Stimulated activated CD4-positive, alpha-beta T cell treated with anti-CD3 and anti-CD28 coated beads, Interleukin-4, amount 100 ng/mL, for 1 hour (primary cell): ENCODE data around the gene TSN.

Source experiments
- DNase-seq: peaks from one replicate; pipeline ENCODE4 v3.0.0-alpha.2; 2020

The TSN gene

GRCh38 chr2:121746071-121746578 lies 9.3 kb upstream of the TSN start:
- no peak for DNase-seq

DNA sequence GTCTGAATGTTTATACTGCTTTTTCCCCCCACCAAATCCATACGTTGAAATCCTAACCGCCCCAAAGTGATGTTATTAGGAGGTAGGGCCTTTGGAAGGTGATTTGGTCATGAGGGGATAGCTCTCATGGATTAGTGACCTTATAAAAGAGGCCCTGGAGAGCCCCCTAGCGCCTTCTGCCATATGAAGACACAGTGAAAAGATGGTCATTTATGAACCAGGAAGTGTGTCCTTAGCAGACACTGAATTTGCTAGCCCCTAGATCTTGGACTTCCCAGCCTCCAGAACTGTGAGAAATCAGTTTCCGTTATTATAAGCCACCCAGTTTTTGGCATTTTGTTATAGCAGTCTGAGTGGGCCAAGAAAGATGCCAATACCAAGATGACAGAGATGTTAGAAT lies 7.2 kb upstream of the TSN start:
- DNase-seq: no peak

GRCh38 chr2:121754851-121755236 lies 607 bp upstream of the TSN start:
- DNase-seq: no peak

GRCh38 chr2:121764681-121765228 lies 9.3 kb downstream of the TSN start:
- no peak for DNase-seq

DNA sequence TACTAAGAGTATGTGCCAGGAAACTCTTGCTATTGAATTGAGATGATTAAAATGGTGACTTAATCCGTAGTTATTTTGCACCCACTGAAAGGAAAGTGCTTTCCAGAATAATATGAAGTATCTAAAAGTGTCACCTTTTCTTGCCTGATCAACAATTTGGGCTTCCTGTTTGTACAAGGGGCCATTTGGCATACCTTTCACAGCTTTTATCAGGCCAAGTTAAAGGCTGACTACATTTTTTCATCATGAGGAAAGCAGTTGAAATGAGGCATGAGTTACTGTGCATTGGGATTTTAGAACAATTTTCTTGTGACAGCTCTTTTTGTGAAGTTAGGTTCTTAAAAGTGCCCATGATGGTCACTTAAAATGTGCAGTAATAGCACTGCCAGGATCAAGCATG lies 11.2 kb downstream of the TSN start:
- DNase-seq: no peak

GRCh38 chr2:121768143-121768755 lies 12.8 kb downstream of the TSN start:
- no peak for DNase-seq

- DNase-seq: no peak
Observed at GRCh38 chr2:121771976-121772742, 16.7 kb downstream of the TSN start.

DNA sequence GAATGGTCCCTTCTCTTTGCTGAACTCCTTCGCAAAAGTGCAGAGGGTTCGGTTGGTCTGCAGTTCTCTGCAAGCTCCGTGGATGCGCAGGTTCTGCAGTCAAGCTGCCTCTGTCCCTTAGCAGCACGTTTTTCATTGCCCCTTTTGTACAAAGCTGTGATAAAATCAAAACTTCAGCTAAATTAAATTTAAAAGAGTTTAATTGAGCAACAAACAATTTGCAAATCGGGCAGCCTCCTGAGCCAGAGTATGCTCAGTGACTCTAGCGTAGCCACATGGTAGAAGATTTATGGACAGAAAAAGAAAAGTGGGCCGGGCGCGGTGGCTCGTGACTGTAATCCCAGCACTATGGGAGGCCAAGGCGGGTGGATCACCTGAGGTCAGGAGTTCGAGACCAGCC lies 18.8 kb downstream of the TSN start:
- no peak for DNase-seq

- DNase-seq: no peak
Observed at GRCh38 chr2:121776361-121776760, 20.9 kb downstream of the TSN start.

- no peak for DNase-seq
Observed at GRCh38 chr2:121776885-121777698, 21.6 kb downstream of the TSN start.

DNA sequence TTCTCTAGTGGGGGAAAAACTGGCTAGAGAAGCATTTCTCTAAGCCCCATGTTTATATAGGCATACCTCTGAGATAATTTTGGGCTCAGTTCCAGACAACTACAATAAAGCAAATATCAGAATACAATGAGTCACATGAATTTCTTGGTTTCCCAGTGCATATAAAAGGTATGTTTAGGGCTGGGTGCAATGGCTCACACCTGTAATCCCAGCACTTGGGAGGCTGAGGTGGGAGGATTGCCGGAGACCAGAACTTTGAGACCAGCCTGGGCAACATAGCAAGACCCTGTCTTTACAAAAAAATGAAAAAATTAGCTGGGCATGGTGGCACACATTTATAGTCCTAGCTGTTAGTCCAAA lies 22.2 kb downstream of the TSN start:
- no peak for DNase-seq

- no peak for DNase-seq
Observed at GRCh38 chr2:121778741-121779487, 23.5 kb downstream of the TSN start.

DNA sequence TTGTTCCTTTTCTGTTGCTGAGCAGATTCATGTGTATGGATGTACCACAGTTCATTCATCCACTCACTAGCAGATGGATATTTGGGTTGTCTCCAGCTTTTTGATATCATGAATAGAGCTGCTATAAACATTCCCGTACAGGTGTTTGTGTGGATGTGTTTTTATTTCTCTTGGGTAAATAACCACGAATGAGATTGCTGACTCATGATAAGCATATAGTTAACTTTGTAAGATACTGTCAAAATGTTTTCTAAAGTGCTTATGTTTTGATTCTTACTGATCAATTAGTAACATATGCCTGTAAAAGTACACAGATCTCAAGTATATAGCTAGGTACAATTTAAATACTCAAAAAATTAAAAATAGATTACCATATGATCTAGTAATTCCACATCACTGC lies 27.7 kb downstream of the TSN start:
- no peak for DNase-seq

DNA sequence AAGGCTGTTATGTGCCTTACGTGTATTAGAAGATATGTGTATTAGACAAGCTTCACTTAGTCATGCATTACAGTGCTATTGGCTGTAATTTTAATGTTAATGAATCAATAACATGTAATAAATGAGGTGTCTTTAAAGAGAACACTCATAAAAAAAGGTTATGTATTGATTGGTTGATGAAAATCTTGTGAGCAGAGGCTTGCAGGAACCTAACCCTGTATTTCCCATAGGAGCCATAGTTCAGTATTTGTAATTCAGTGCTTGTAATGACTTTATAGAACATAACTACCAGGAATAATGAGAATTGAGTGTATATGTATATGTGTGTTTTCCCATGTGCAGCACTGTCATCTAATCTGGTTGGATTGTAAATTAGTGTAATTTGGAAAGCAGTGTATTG lies 33.2 kb downstream of the TSN start:
- no peak for DNase-seq

DNA sequence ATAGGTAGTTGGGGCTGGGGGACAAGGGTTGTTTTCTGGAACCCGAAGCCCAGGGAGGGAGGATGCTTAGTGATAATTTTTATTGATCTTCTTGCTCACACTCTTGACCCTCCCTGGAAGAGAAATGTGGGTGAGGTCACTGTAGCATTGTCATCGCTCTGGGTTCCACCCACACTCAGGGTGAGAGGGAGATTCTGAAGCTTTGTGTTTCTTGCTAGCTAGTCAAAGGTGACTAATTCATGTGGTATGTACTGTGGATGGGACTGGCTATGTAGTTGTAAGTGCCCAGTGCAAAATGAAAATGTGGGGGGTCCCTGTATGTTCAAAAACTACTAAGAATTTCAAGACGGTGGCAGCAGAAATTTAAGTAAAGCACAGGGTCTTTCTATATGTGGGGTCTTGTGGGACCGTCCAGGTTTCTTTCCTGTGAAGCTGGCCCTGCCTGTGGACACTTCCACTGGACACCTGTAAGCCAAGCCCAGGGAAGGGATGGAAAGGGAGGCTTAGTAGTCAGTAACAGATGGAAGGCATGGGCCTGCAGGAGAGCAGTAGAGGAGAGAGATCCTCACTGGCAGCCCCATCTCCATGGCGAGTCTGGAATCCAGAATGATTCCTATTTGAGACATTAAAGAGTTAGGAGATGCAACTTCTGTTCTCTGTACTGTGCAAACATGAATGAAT lies 35.0 kb downstream of the TSN start:
- no peak for DNase-seq

GRCh38 chr2:121791290-121791689 lies 35.8 kb downstream of the TSN start:
- no peak for DNase-seq

GRCh38 chr2:121791801-121792221 lies 36.4 kb downstream of the TSN start:
- no peak for DNase-seq

DNA sequence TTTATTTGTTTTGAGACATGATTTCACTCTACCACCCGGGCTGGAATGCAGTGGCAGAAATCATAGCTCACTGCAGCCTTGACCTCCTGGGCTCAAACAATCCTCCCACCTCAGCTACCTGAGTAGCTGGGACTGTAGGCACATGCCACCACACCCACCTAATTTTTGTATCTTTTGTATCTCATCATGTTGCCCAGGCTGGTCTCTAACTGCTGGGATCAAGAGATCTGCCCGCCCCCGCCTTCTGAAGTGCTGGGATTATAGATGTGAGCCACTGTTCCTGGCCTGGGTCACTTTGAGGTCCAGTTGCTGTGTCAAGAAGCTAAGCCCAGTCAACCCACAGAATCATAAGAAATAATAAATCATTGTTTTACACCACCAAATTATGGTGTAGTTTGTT lies 38.4 kb downstream of the TSN start:
- no peak for DNase-seq

DNA sequence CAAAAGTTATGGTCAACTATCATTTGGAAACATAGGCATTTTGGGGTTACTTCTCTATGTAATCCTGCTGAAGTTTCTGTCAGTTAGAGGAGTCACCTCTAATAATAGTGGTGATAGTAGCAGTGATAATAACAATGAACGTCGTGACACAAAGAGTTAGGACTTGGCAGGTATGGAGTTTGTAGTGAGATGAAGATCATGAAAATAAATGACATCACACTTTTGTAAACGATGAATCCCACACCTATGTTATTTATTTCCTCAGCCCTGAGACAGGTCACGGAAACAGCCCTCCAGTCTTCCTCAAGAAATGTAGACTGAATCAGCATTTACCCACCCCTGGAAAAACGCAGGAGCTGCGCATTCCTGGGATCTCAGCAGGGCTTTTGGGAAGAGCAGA lies 38.8 kb downstream of the TSN start:
- DNase-seq: no peak

- no peak for DNase-seq
Observed at GRCh38 chr2:121796239-121796638, 40.8 kb downstream of the TSN start.

GRCh38 chr2:121798617-121799016 lies 43.2 kb downstream of the TSN start:
- DNase-seq: no peak

- no peak for DNase-seq
Observed at GRCh38 chr2:121801916-121802315, 46.5 kb downstream of the TSN start.
